ENCODE measurements around the gene MAMLD1.

- TF ChIP-seq POLR2A (IDR thresholded peaks at IDR 0.05) (peak in 1 of 2 donors; percentile 11), CTCF (IDR thresholded peaks at IDR 0.05) (no peak)
Observed at GRCh38 chrX:150365990-150366911, 3.1 kb downstream of the MAMLD1 start.
